K562 (cell line): ENCODE measurements around the gene SLC11A1. TPM values are rescaled to one million over a fixed set of nuclear protein-coding genes. Genes with fewer than 3 reads are reported as not detected.

ENCODE experiments used
- CBX5 ChIP-seq: IDR thresholded peaks from 2 replicates; pipeline ENCODE4 v1.6.1; 2014; ENCODE audit warnings: low read depth, borderline replicate concordance
- GTF2E2 ChIP-seq: fragments of 200-800 bp; sonication (Bioruptor generic); IDR thresholded peaks from 2 replicates; pipeline ENCODE4 v1.6.1; 2016; ENCODE audit warnings: missing genetic modification characterization, missing compliant biosample characterization
- HDAC6 ChIP-seq: IDR thresholded peaks from 2 replicates; pipeline ENCODE4 v1.6.1; 2012; ENCODE audit warnings: low read depth, mild to moderate bottlenecking, control low read depth, inconsistent platforms, low read length, moderate library complexity
- JUND ChIP-seq, 2 experiments: IDR thresholded peaks; 2 replicates in 1 of 2; 3 replicates in 1 of 2; pipeline ENCODE4 v1.6.1; 2011; ENCODE audit warnings: borderline replicate concordance in 2 of 2, low read depth in 2 of 2, low read length in 2 of 2, improper control_type of control experiment in 1 of 2, missing biosample characterization in 1 of 2, missing genetic modification characterization in 1 of 2, missing genetic modification reagents in 1 of 2
- KAT2B ChIP-seq: IDR thresholded peaks from one replicate; pipeline ENCODE4 v1.6.1; 2012; ENCODE audit warnings: low read depth, mild to moderate bottlenecking, control low read depth, inconsistent platforms, low read length, moderate library complexity
- KAT7 ChIP-seq: sonication (generic); formaldehyde crosslinking; IDR thresholded peaks from 2 replicates; pipeline ENCODE4 v1.8.0; 2022; ENCODE audit warnings: missing genetic modification reagents, mild to moderate bottlenecking, borderline replicate concordance
- NFIX ChIP-seq: fragments of 250-450 bp; sonication (Bioruptor Pico); IDR thresholded peaks from 2 replicates; pipeline ENCODE4 v1.4.0; 2020; ENCODE audit warnings: low read depth, mild to moderate bottlenecking, moderate library complexity
- NONO ChIP-seq, 2 experiments: fragments of 200-400 bp in 1 of 2; fragments of 450-650 bp in 1 of 2; formaldehyde crosslinking in 1 of 2; IDR thresholded peaks; 2 replicates each; pipeline ENCODE4 v1.6.1; 2017; ENCODE audit warnings: low read depth in 2 of 2, mild to moderate bottlenecking in 2 of 2, moderate library complexity in 2 of 2, low read length in 1 of 2
- NR2C1 ChIP-seq, 2 experiments: fragments of 450-650 bp; IDR thresholded peaks; 2 replicates each; pipeline ENCODE4 v1.6.1; 2017; ENCODE audit warnings: mild to moderate bottlenecking in 2 of 2, antibody characterized with exemption in 1 of 2, inconsistent platforms in 1 of 2, missing compliant biosample characterization in 1 of 2, missing genetic modification characterization in 1 of 2
- PCBP1 ChIP-seq: fragments of 200-400 bp; formaldehyde crosslinking; IDR thresholded peaks from 2 replicates; pipeline ENCODE4 v1.6.1; 2018; ENCODE audit warnings: mild to moderate bottlenecking, low read depth, low read length; ENCODE audit not compliant: poor library complexity, severe bottlenecking
- POLR2A ChIP-seq: fragments of 450-650 bp; conservative IDR thresholded peaks from 2 replicates; pipeline ENCODE4 v1.6.1; 2016
- RBFOX2 ChIP-seq: fragments of 200-400 bp; formaldehyde crosslinking; IDR thresholded peaks from 2 replicates; pipeline ENCODE4 v1.6.1; 2017; ENCODE audit warnings: low read depth, mild to moderate bottlenecking, low read length, moderate library complexity
- SAP30 ChIP-seq: fragments of 200-600 bp; sonication (generic); IDR thresholded peaks from 2 replicates; pipeline ENCODE4 v1.6.1; 2012; ENCODE audit warnings: borderline replicate concordance, low read depth, mild to moderate bottlenecking, moderate library complexity, low read length, control low read depth, inconsistent platforms; ENCODE audit not compliant: insufficient read depth, poor library complexity, severe bottlenecking
- SMC3 ChIP-seq: conservative IDR thresholded peaks from 2 replicates; pipeline ENCODE4 v1.6.1; 2011; ENCODE audit warnings: low read depth, low read length, improper control_type of control experiment; ENCODE audit not compliant: insufficient read depth
- TARDBP ChIP-seq: fragments of 450-650 bp; IDR thresholded peaks from 2 replicates; pipeline ENCODE4 v1.6.1; 2016
- ZFX ChIP-seq: sonication (generic); formaldehyde crosslinking; IDR thresholded peaks from 2 replicates; pipeline ENCODE4 v1.8.0; 2022; ENCODE audit warnings: mild to moderate bottlenecking, missing genetic modification reagents, moderate library complexity
- ZNF140 ChIP-seq: fragments of 250-450 bp; sonication (Bioruptor Pico); IDR thresholded peaks from 2 replicates; pipeline ENCODE4 v1.8.0; 2021; ENCODE audit warnings: moderate library complexity, mild to moderate bottlenecking, inconsistent platforms
- ZNF174 ChIP-seq: fragments of 250-450 bp; sonication (Bioruptor Pico); IDR thresholded peaks from 2 replicates; pipeline ENCODE4 v1.4.0; 2020; ENCODE audit warnings: mild to moderate bottlenecking
- polyA plus RNA-seq, 8 experiments: library from polyadenylated mRNA; depleted of rRNA in 4 of 8; stranded (reverse) in 5 of 8; unstranded in 3 of 8; fragments of >200 nt; fragmentation: Nextera tagmentation in 2 of 8; fragmentation: Illumina TruSeq in 1 of 8; extraction: Ambion mirVana in 2 of 8; extraction: Trizol in 1 of 8; gene quantifications; 2 replicates each; pipeline versions ENCODE4 v1.2.1 to v1.2.3, GENCODE V29; 2011 to 2014; ENCODE audit warnings: inconsistent platforms in 1 of 8, missing spikeins in 1 of 8
- total RNA-seq, 7 experiments: library from RNA; depleted of rRNA in 6 of 7; stranded (reverse); fragments of >200 nt in 6 of 7; fragmentation: Illumina TruSeq in 2 of 7; extraction: Trizol in 2 of 7; gene quantifications; 2 replicates each; pipeline versions ENCODE4 v1.2.1 to v1.2.3, GENCODE V29; 2011 to 2021; ENCODE audit warnings: low replicate concordance in 1 of 7
- TF ChIP-seq, protein P1 (sequence below): fragments of 450-650 bp; IDR thresholded peaks from 2 replicates; pipeline ENCODE4 v1.6.1; 2016; ENCODE audit warnings: low read depth
- TF ChIP-seq, protein P2 (sequence below): IDR thresholded peaks from 3 replicates; pipeline ENCODE4 v1.6.1; 2011; ENCODE audit warnings: borderline replicate concordance, mild to moderate bottlenecking; ENCODE audit not compliant: insufficient read length, insufficient read depth

SLC11A1 gene
- total and polyA plus RNA-seq, 9 of the 15 experiments (the other 6 are each of a cell fraction or from before 2014, with no cell fraction given), result 0.35 to 1.6 (median 0.65) TPM

DNA sequence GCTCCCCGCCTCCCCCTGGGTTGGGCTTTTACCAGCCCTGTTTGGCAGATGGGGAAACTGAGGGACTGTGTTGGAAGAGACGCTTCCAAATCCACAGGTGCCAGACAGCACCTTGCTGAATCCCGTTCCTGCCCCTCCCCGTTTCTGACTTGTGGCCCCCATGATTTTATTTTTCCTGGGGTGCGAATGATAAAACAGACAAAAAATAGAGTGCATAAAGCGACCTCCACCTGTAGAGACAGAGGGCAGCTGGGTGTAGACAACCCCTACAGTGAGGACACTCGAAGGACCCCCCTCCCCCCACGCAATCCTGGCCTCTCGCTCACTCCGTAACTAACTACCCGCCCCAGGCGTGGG, 15.4 kb downstream of the SLC11A1 start (continued):
- TF ChIP-seq PCBP1 (no peak), ZFX (no peak), ZNF174 (no peak), TARDBP (0 out of 2 replicates have a peak, but pooled peaks have one; percentile 20), CBX5 (0 out of 2 replicates have a peak, but pooled peaks have one; percentile 25), KAT7 (CRISPR knock-in tag) (no peak), POLR2A (no peak), SAP30 (no peak), GTF2E2 (0 out of 2 replicates have a peak, but pooled peaks have one; percentile 9), KAT2B (no peak), HDAC6 (no peak), NONO (IDR thresholded peaks at IDR 0.05; ENCODE audit: low read depth in 2 of 2, low read length in 1 of 2) (no peak), NR2C1 (IDR thresholded peaks at IDR 0.05) (no peak), NR2C1 (tag; IDR thresholded peaks at IDR 0.05) (no peak), SMC3 (0 out of 2 replicates have a peak, but pooled peaks have one; percentile 4), JUND (IDR thresholded peaks at IDR 0.05; ENCODE audit: borderline replicate concordance, low read depth, low read length) (peak; percentile 49; the same call in 1 of the 2 replicates), JUND (tag; IDR thresholded peaks at IDR 0.05; ENCODE audit: borderline replicate concordance, low read depth, low read length) (no peak), ZNF140 (no peak), NFIX (no peak), RBFOX2 (no peak)
- TF ChIP-seq, protein P1, sequence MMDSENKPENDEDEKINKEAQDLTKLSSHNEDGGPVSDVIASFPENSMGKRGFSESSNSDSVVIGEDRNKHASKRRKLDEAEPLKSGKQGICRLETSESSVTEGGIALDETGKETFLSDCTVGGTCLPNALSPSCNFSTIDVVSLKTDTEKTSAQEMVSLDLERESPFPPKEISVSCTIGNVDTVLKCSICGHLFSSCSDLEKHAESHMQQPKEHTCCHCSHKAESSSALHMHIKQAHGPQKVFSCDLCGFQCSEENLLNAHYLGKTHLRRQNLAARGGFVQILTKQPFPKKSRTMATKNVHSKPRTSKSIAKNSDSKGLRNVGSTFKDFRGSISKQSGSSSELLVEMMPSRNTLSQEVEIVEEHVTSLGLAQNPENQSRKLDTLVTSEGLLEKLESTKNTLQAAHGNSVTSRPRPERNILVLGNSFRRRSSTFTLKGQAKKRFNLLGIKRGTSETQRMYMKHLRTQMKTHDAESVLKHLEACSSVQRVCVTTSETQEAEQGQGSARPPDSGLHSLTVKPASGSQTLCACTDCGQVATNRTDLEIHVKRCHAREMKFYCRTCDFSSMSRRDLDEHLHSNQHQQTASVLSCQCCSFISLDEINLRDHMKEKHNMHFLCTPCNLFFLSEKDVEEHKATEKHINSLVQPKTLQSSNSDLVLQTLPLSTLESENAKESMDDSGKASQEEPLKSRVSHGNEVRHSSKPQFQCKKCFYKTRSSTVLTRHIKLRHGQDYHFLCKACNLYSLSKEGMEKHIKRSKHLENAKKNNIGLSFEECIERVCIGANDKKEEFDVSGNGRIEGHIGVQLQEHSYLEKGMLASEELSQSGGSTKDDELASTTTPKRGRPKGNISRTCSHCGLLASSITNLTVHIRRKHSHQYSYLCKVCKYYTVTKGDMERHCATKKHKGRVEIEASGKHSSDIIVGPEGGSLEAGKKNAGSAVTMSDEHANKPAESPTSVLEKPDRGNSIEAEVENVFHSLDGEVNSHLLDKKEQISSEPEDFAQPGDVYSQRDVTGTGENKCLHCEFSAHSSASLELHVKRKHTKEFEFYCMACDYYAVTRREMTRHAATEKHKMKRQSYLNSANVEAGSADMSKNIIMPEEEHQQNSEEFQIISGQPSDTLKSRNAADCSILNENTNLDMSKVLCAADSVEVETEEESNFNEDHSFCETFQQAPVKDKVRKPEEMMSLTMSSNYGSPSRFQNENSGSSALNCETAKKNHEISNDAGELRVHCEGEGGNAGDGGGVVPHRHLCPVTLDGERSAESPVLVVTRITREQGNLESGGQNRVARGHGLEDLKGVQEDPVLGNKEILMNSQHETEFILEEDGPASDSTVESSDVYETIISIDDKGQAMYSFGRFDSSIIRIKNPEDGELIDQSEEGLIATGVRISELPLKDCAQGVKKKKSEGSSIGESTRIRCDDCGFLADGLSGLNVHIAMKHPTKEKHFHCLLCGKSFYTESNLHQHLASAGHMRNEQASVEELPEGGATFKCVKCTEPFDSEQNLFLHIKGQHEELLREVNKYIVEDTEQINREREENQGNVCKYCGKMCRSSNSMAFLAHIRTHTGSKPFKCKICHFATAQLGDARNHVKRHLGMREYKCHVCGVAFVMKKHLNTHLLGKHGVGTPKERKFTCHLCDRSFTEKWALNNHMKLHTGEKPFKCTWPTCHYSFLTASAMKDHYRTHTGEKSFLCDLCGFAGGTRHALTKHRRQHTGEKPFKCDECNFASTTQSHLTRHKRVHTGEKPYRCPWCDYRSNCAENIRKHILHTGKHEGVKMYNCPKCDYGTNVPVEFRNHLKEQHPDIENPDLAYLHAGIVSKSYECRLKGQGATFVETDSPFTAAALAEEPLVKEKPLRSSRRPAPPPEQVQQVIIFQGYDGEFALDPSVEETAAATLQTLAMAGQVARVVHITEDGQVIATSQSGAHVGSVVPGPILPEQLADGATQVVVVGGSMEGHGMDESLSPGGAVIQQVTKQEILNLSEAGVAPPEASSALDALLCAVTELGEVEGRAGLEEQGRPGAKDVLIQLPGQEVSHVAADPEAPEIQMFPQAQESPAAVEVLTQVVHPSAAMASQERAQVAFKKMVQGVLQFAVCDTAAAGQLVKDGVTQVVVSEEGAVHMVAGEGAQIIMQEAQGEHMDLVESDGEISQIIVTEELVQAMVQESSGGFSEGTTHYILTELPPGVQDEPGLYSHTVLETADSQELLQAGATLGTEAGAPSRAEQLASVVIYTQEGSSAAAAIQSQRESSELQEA, result peak; percentile 68
- TF ChIP-seq, protein P2, sequence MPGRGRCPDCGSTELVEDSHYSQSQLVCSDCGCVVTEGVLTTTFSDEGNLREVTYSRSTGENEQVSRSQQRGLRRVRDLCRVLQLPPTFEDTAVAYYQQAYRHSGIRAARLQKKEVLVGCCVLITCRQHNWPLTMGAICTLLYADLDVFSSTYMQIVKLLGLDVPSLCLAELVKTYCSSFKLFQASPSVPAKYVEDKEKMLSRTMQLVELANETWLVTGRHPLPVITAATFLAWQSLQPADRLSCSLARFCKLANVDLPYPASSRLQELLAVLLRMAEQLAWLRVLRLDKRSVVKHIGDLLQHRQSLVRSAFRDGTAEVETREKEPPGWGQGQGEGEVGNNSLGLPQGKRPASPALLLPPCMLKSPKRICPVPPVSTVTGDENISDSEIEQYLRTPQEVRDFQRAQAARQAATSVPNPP, result no peak
